Stimulated activated CD4-positive, alpha-beta T cell treated with anti-CD3 and anti-CD28 coated beads, Interleukin-1b, Interleukin-23, amount 100 ng/mL, for 1 hour (primary cell): ENCODE results near the gene PAMR1.
"Not testable (repeated sequence)": the region's sequence is repeated elsewhere in the genome, so short reads cannot be mapped to it uniquely, and the experiment has no call there.

Experiments used
- DNase-seq, 2 donors: peaks; one replicate each; pipeline ENCODE4 v3.0.0-alpha.2; 2020; ENCODE audit warnings: low read depth in 2 of 2

Gene PAMR1, protein sequence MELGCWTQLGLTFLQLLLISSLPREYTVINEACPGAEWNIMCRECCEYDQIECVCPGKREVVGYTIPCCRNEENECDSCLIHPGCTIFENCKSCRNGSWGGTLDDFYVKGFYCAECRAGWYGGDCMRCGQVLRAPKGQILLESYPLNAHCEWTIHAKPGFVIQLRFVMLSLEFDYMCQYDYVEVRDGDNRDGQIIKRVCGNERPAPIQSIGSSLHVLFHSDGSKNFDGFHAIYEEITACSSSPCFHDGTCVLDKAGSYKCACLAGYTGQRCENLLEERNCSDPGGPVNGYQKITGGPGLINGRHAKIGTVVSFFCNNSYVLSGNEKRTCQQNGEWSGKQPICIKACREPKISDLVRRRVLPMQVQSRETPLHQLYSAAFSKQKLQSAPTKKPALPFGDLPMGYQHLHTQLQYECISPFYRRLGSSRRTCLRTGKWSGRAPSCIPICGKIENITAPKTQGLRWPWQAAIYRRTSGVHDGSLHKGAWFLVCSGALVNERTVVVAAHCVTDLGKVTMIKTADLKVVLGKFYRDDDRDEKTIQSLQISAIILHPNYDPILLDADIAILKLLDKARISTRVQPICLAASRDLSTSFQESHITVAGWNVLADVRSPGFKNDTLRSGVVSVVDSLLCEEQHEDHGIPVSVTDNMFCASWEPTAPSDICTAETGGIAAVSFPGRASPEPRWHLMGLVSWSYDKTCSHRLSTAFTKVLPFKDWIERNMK

DNA sequence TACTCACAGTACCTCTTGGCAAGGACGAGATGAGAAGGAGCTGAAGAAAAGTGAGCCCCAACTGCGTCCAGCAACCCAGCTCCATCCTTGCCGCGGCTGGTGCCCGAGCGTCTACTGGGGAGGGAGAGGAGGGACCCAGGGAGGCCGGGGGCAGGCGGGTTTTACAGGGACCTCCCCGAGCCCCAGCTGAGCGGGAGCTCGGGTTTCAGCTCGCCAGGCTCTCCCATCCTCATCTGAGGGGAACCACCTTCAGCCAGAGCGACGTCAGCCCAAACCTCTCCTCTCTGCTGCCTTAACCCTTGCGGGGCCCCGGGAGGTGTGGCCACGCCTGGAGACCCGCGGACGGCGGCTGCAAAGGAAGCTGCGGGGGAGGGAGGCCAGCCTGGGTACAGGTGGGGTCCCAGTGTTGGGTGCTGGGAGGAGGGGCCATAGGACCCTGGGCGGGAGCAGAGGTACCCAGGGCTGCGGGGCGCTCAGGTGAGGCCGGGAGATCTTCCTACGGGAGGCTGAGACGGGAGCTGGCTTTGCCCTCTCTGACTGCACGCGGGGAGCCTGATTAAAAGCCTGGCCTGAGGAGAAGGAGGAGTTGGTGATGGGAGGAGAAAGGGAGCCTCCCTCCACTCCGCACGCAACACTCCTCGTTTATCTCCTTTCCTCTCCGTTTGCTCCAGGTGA is at the start of gene PAMR1:
TSS of gene PAMR1 (minus strand) at position 116 of the 675 bp plus-strand sequence. CDS start at position 85, 31 bp downstream.
- DNase-seq: no peak

DNA sequence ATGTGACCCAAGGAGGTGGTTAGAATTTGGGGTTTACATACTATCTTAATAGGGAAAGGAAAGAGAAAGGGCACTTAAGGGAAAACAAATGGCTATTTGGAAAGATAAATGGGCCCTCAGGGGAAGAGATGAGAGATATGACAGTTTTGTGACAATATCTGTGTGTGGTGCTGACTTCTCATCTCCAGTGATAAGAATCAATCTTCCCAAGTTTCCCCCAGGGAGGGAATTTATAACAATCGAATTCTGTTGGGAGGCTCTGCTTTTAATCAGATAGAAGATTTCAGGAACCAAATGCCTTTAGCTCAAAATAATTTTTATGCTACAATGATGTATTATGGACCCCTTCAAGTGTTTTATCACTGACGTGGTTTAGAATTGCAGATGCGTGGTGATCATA is 46.3 kb upstream of the PAMR1 start:
- no peak for DNase-seq

DNA sequence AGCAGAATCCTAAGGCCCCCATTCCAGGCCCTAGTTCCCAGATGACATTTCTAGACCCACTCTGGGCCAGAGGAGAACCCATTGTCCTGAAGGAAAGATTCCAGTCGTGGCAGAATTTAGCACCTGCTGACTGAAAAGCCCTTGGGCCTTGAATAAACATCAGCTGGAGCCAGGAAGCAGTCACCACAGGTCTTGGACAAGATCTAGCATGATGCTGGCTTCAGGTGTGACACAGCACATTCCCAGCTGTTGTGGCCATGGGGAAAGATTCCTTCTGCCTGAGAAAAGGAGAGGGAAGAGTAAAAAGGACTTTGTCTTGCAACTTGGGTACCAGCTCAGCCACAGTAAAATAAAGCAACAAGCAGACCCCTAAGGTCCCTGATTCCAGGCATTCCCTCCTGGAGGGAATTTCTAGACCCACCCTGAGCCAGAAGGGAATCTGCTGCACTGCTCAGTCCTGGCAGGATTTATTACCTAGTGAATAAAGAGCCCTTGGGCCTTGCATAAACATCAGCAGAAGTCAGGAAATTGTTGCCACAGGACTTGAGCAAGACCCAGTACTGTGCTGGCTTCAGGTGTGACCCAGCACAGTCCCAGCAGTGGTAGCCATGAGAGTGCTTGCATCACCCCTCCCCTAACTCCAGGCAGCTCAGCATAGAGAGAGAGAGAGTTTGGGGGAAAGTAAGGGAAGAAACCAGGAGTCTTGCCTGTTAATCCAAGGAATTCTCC is 42.5 kb upstream of the PAMR1 start:
- DNase-seq: no peak

GRCh38 chr11:35566885-35567284 is 41.5 kb upstream of the PAMR1 start:
- no peak for DNase-seq

DNA sequence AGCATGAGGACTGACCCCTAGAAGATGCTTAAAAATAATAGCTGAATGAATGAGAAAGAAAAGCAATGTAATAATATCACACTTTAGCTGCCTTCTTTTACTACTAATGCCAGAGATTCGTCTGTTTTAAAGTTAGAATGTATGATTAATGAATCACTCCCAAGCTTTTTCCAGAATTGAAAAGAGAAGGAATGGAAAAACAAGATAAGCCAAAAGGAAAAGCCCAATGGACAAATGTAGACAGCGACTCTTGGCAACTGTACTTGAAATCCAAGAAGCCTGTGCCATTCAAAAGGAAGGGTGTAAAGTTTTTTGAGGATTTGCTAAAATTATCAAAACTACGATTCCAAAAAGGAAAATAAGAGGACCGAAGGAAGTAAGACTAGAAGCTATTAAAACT is 40.8 kb upstream of the PAMR1 start:
- DNase-seq: no peak

GRCh38 chr11:35564245-35564595 is 38.8 kb upstream of the PAMR1 start:
- DNase-seq: no peak

DNA sequence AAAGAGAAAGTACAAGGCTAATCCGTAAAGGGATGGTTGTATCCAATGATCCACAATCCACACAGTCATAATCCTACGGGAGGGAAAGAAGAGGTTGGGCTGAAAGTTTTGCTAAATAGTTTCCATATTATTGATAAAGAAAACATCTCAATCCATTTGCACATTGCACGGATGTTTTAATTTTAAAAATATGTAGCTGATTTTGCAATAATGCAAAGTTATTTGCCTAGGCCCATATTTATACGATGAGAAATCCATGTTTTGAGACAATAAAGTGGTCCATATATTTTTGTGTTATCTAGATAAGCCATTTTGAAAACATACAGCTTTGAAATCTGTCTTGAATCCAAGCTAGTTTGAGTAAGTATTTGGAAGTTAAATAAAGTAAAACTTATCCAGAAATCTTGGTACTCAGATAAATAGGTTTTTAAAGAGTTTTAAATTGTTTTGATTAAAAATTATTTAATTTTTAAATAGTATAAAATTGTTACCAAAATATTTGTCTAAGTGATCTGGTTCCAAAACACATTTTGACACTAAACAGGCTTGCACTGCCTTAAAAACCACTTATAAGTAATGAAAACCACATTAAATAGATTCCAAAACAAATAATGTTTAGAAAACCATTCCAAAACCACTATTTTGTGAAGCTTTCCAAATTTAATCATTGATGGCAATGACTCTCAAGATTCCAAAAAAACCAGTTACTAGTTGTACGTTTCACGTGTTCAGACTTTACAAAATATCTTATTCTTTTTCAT is 38.2 kb upstream of the PAMR1 start:
- DNase-seq: no peak

GRCh38 chr11:35559949-35560348 is 34.5 kb upstream of the PAMR1 start:
- DNase-seq: no peak

- DNase-seq: no peak
Measured at GRCh38 chr11:35558513-35558912, 33.1 kb upstream of the PAMR1 start.

DNA sequence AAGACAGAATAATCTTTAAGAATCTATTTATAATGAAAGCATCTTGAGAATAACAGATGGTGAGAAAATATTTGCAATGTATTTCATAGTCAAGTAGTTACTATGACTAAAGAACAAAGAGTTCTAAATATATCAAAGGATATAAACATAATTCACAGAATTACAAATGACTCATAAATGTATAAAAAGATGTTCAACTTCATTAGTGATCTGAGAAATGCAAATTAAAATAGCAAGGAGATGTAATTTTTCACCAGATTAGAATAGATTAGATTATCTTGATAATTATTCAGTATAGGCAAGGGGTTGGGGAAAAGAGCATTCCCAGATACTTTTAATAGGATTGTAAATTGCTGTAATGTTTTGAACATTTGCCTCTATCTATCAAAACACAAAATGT is 30.1 kb upstream of the PAMR1 start:
- DNase-seq: no peak

DNA sequence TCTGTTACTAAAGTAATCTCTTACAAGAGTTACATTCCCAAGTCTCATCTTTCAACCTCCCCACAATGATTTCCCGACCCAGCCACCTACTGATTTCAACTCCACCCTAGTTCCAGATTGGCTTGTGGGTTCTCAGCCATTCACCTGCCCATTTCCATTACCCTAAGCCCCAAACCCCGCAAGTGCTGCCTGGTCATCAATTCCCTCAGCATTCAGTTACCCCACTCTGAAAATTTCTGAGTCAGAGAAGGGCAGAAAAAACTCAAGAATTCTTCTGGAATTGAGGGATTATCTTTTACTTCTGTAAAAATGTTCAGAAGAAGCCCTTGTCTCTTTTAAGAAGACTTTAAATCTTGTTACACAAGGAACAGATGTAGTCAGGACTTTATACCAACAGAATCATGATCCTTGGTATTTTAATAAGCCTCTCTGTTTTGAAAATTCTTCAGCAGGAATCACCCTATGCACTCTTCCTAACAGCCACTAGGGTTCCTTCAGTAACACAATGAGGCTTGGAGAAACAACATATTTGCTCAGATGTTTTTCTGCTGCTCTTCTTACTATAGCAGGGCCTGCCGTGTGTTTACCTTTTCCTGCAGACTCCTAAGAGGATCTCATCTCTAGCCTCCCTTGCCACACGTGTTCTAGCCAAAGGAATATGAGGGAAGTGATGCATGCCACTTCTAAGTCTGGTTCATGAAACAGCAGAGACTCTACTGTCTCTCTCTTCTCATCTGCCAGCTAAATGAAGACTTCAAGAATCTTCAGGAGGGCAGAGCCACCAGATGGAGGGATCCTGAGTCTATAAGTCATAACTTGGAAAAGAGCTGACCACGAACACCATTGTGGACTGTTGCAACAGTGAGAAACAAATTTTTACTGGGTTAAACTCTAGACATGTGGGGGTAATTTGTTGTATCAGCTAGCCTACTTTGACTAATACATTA is 29.3 kb upstream of the PAMR1 start:
- DNase-seq: no peak

DNA sequence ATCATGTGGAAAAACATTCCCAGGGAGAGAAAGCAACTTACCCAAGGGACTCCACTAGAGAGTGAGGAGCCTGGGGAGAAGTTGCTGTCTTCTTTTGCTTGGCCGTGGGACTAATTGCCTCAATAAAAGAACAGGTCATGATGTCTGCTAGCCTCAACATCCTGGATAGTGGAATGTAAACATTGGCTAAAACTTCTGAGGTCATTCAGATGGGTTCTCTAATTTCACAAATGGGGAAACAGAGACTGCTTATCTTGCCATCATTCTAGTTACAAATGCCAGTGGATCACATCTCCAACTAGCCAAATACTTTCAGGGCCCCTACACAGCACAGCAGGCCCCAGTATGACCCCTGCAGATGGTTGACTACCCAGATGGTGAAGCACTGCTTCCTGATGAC is 28.4 kb upstream of the PAMR1 start:
- DNase-seq: no peak

DNA sequence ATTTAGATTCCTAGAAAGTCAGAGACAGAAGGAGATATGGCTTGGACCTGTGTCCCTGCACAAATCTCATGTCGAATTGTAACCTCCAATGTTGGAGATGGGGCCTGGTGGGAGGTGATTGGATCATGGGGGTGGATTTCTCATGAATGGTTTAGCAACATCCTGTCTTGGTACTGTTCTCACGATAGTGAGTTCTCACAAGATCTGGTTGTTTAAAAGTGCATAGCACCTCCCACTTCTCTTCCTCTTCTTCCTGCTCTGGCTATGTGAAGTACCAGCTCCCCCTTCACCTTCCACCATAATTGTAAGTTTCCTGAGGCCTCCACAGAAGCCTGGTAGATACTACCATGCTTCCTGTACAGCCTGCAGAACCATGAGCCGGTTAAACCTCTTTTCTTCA is 27.6 kb upstream of the PAMR1 start:
- DNase-seq: no peak

DNA sequence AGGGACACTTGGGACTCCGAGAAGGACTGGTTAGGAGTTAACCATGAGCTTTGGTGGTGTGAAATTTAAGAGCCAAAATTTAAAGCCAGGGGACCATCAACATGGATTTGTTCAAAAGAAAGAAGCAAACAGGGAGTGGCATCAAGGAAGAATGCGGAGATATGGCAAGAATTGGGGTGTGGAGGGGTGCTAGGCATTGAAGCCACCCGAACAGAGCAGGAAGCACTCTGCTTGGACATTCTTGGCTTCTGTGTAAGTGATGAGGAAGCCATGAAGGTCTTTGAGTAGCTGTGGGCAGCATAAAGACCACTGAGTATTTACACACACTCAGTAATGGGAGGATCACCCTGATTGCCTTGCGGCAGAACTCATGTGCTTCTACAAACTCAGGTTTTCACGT is 27.2 kb upstream of the PAMR1 start:
- DNase-seq: no peak

DNA sequence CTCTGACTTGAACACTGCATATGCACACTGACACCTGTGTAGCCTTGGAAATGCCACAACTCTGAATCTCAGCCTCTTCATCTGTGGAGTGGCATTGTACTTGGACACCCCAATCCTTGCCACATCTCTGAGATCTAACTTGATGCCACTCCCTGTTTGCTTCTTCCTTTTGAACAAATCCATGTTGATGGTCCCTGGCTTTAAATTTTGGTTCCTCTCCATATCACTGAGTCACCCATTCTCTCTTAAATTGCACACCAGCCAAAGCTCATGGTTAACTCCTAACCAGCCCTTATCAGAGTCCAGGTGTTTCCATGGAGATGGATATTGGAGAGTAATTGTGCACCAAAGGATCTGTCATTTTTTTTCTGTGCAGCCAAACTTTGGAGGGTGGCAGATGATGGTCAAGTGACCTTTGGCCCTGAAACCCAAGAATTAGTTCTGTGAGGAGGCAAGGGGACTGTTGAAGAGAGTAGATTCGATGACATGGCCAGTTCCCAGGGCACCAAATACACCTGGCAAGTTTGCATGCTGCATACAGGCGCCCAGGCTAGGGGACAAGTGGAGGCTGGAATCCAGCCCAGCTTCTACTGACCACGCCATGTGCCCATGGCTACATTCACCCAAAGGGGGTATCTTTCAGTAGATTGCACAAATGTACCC is 25.1 kb upstream of the PAMR1 start:
- no peak for DNase-seq

DNA sequence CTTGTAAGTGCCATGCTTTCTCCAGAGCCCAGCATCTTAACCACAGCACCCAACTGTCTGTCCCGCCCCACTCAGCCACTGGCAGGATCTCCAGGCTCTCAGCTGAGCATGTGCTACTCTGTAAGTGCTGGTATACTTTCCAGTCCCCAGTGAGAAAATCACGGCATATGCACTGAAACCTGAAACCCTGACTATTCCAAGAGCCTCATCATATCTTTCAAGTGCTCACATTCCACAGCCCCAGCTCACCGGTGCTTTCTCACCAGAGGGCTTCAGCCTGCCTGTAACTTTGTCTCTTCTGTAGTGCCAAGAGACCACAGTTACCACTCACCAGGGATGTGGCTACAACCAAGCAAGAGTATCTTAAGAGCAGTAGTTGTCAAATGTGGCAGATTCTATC is 24.4 kb upstream of the PAMR1 start:
- no peak for DNase-seq

DNA sequence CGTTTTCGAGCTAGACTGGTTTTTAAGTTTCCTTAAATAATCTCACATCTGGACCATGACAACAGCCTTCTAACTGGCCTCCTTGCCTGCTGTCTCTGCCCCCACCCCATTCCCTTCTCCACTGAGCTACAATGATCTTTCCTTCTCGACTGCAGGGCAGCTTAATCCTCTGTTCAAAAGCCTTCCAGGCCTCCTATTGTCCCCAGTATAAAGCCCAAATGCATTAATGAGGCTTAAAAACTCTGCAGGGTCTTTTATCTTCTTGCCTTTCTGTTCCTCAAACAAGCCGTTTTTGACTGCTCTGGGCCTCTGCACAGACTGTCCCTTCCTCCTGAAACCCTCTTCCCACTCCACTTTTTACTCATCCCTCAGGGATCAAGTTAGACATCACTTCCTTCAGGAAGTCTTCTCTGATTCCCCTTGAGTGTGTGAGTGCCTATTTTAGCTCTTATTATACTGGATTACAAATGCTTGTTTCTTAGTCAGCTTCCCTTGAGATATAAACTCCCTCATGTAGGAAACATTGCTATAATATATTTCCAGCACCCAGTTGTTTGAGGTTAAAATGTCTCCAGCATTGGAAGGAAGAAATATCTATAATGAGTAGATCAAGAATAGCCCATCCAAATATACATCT is 23.6 kb upstream of the PAMR1 start:
- DNase-seq: no peak

GRCh38 chr11:35547995-35548394 is 22.6 kb upstream of the PAMR1 start:
- DNase-seq: not testable (repeated sequence)

DNA sequence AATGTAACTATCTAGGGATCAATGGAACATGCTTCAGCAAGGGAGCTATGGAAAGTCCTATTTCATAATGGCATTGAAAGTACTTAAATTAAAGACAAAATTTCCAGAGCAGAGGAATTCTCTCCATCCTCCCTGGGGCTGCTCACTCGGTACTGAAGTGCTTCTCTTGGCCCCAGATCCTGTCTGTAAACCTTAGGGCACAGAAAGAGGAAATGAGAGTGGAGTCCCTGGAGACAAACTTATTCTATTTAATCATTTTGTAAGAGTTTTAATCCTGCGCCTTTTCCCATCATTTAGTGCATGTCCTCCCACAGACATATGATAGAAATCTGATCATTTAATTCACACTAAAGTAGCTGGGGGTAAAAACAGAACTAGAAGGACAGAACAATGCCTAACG is 20.9 kb upstream of the PAMR1 start:
- no peak for DNase-seq
